GM12892 (cell line): Measurements from ENCODE around the gene LITAF.

Experiments used
- POLR2A ChIP-seq: IDR thresholded peaks from 2 replicates; pipeline ENCODE4 v1.6.1; 2011; ENCODE audit warnings: low read depth, low read length, control low read depth
- POLR2AphosphoS5 ChIP-seq: IDR thresholded peaks from 2 replicates; pipeline ENCODE4 v1.6.1; 2011; ENCODE audit warnings: low read depth, low read length, control low read depth

GRCh38 chr16:11588321-11589197, 1.8 kb upstream of the LITAF start:
- no peak for TF ChIP-seq POLR2A
- TF ChIP-seq POLR2AphosphoS5, result no peak
